A673 (cell line): ENCODE measurements around the gene C1QB. TPM values are rescaled to one million over a fixed set of nuclear protein-coding genes. Genes with fewer than 3 reads are reported as not detected.
A peak's percentile ranks its signal among the peaks of the same experiment; 100 is the strongest.

Experiments
- BruUV-seq: library from RNA; stranded (reverse); fragments of 400-500 nt; replicated peaks from 2 replicates; lab custom pipeline; 2021; lab: Mats Ljungman, UMichigan
- CTCF ChIA-PET: fragments of 300-600 bp; sonication (Branson Sonifier 250); formaldehyde crosslinking; loops from one replicate; lab custom pipeline; 2022; ENCODE audit warnings: antibody characterized with exemption; lab: Charles Lee
- POLR2A ChIA-PET: fragments of 300-600 bp; sonication (Branson Sonifier 250); formaldehyde crosslinking; loops from one replicate; lab custom pipeline; 2022; ENCODE audit warnings: antibody characterized with exemption; ENCODE audit not compliant: low non-redundant PET; lab: Charles Lee
- DNase-seq: peaks from one replicate; pipeline ENCODE4 v3.0.0-alpha.2; 2015; ENCODE audit warnings: low spot score
- H3K27ac ChIP-seq: fragments of 200-600 bp; sonication (generic); 2 replicates; pipeline ENCODE4 v1.5.1; 2016; ENCODE audit warnings: mixed run types, low read depth, mild to moderate bottlenecking, mixed read lengths, antibody characterized with exemption, low read length; ENCODE audit not compliant: poor library complexity, severe bottlenecking
- H3K27me3 ChIP-seq: fragments of 200-600 bp; sonication (generic); replicated peaks from 2 replicates; pipeline ENCODE4 v1.6.1; 2017; ENCODE audit warnings: mixed run types, low read depth, mild to moderate bottlenecking, mixed read lengths, antibody characterized with exemption, low read length; ENCODE audit not compliant: insufficient read depth, poor library complexity
- H3K36me3 ChIP-seq: fragments of 200-600 bp; sonication (generic); 2 replicates; pipeline ENCODE4 v1.6.1; 2016; ENCODE audit warnings: mixed run types, mild to moderate bottlenecking, mixed read lengths, antibody characterized with exemption, low read length; ENCODE audit not compliant: insufficient read depth, poor library complexity, severe bottlenecking
- H3K4me1 ChIP-seq: fragments of 200-600 bp; sonication (generic); 2 replicates; pipeline ENCODE4 v1.6.1; 2017; ENCODE audit warnings: mixed run types, mild to moderate bottlenecking, mixed read lengths, antibody characterized with exemption, low read length; ENCODE audit not compliant: insufficient read depth, poor library complexity, severe bottlenecking
- H3K4me3 ChIP-seq: fragments of 200-600 bp; sonication (generic); 2 replicates; pipeline ENCODE4 v1.5.1; 2016; ENCODE audit warnings: low read depth, mixed run types, mild to moderate bottlenecking, mixed read lengths, low read length; ENCODE audit not compliant: poor library complexity, severe bottlenecking
- H3K9me3 ChIP-seq: fragments of 200-600 bp; sonication (generic); 2 replicates; pipeline ENCODE4 v1.6.1; 2016; ENCODE audit warnings: mixed run types, low read depth, mild to moderate bottlenecking, mixed read lengths, antibody characterized with exemption, low read length; ENCODE audit not compliant: poor library complexity, severe bottlenecking
- EZH2 ChIP-seq: fragments of 200-600 bp; sonication (generic); IDR thresholded peaks from 2 replicates; pipeline ENCODE4 v1.6.1; 2017; ENCODE audit warnings: borderline replicate concordance, low read depth, mild to moderate bottlenecking, mixed read lengths, antibody characterized with exemption, low read length; ENCODE audit not compliant: poor library complexity, severe bottlenecking
- intact Hi-C: fragments of 100-400 bp; cut with micrococcal nuclease; formaldehyde crosslinking; loops from one replicate; pipeline ENCODE4 v1.10.0; 2022; ENCODE audit not compliant: unreplicated experiment
- total RNA-seq: library from RNA; stranded (reverse); gene quantifications from 2 replicates; pipeline ENCODE4 v1.2.3, GENCODE V29; 2021
- TF ChIP-seq, protein P1 (sequence below): fragments of 300-800, 200-600 bp; sonication (generic); conservative IDR thresholded peaks from 2 replicates; pipeline ENCODE4 v1.5.1; 2017; ENCODE audit warnings: low read depth, mild to moderate bottlenecking, antibody characterized with exemption, low read length, moderate library complexity, mixed read lengths

Gene C1QB
- total RNA-seq, 1 experiment from 2014 or later, result not detected

DNA sequence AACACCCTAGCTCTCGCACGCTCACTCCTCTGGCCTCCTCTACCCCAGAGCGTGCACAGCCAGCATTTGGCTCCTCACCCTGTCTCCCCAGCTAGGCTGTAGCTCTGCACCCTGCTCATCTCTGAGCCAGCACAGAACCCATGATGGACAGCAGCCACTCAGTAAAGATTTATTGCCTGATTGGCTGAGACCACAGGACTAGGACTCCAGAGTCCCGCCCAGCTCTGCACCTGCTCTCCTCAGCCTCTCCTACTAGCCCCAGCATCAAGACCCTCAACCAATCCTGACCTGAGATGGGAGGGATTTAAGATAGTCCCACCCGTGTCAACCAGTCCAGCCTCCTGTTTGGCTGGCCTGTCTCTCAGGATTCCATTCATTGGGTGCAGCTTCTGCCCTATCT is 9.3 kb downstream of the C1QB start:
- H3K36me3 ChIP-seq, result no peaks in the 10 kb centered on the region
- TF ChIP-seq, protein P1, sequence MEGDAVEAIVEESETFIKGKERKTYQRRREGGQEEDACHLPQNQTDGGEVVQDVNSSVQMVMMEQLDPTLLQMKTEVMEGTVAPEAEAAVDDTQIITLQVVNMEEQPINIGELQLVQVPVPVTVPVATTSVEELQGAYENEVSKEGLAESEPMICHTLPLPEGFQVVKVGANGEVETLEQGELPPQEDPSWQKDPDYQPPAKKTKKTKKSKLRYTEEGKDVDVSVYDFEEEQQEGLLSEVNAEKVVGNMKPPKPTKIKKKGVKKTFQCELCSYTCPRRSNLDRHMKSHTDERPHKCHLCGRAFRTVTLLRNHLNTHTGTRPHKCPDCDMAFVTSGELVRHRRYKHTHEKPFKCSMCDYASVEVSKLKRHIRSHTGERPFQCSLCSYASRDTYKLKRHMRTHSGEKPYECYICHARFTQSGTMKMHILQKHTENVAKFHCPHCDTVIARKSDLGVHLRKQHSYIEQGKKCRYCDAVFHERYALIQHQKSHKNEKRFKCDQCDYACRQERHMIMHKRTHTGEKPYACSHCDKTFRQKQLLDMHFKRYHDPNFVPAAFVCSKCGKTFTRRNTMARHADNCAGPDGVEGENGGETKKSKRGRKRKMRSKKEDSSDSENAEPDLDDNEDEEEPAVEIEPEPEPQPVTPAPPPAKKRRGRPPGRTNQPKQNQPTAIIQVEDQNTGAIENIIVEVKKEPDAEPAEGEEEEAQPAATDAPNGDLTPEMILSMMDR, result no peak
- no peak for TF ChIP-seq EZH2
- no peaks in the 10 kb centered on the region for H3K9me3 ChIP-seq
- DNase-seq, result peak; percentile 49
- intact Hi-C loops, result no loop called here
- no peaks in the 10 kb centered on the region for H3K4me1 ChIP-seq
- peaks cover 4% of the 10 kb centered on the region for H3K27me3 ChIP-seq
- no peak overlapping the region for H3K4me3 ChIP-seq
- no peak overlapping the region for H3K27ac ChIP-seq
- ChIA-PET CTCF (no interaction called here), POLR2A (interaction anchor here (0.6 kb wide), 1 partner anchor 394 kb away, joined by 6 read pairs; no protein-coding TSS in a partner anchor)
- BruUV-seq, result no TSS peak

DNA sequence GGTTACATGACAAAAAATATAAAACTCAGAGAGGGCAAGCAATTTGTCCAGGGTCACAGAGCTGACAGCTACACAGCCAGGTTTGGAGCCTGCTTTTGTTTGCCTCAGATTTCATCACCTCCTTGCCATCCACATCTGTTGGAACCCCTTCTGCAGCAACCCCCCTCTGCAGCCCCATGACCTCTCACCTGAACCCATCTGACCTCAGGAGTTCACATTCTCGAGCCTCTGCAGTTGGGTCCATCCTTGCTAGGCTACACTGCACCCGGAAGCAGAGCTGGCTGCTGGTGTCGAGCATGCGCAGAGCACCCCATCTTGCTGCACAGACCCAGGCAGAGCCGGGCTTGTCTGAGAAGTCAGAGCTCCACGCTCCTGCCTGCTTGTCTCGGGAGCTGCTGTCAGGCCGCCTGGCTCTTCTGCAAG is 10.0 kb downstream of the C1QB start:
- ChIA-PET CTCF (no interaction called here), POLR2A (interaction anchor here (0.6 kb wide), 1 partner anchor 393 kb away, joined by 6 read pairs; no protein-coding TSS in a partner anchor)
- no peak overlapping the region for H3K27ac ChIP-seq
- H3K4me3 ChIP-seq, result no peak overlapping the region
- no peak for TF ChIP-seq EZH2
- TF ChIP-seq, protein P1, result no peak
- H3K4me1 ChIP-seq, result no peaks in the 10 kb centered on the region
- no TSS peak for BruUV-seq
- no peaks in the 10 kb centered on the region for H3K36me3 ChIP-seq
- no peaks in the 10 kb centered on the region for H3K9me3 ChIP-seq
- no peaks in the 10 kb centered on the region for H3K27me3 ChIP-seq
- intact Hi-C loops, result no loop called here
- no peak for DNase-seq

DNA sequence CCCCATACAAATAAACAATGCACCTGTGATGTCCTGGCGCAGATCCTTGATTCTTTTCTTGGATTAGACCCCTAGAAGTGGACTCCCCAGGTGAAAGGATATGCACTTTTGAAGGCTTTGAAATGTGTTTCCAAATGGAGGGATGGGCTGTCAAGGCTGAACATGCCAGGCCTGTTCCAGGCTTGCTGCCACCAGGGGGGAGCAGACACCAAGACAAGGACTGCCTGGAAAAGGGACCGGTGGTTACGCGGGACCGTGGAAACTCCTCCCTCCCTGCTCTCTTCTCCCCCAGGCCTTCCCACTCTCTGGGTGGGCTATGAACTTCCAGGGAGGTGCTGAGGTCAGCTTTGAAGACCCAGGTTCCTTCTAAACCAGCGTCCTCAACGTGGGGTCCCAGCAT is 12.7 kb downstream of the C1QB start:
- CTCF ChIA-PET, result no interaction called here
- TF ChIP-seq EZH2, result no peak
- TF ChIP-seq, protein P1, result peak; percentile 61
- no TSS peak for BruUV-seq
- Histone ChIP-seq H3K27ac (no peak overlapping the region), H3K4me1 (no peaks in the 10 kb centered on the region), H3K9me3 (no peaks in the 10 kb centered on the region), H3K36me3 (no peaks in the 10 kb centered on the region), H3K4me3 (no peak overlapping the region), H3K27me3 (no peaks in the 10 kb centered on the region)
- intact Hi-C loops, result loop anchor here (2.0 kb wide), 1 partner anchor 299 kb away; no protein-coding TSS in a partner anchor
- DNase-seq, result peak; percentile 48
- POLR2A ChIA-PET, result no interaction called here
